Esophagus muscularis mucosa (tissue), 3 donors: Measurements from ENCODE around the gene LRRC61.
"Not testable (repeated sequence)": the region's sequence is repeated elsewhere in the genome, so short reads cannot be mapped to it uniquely, and the experiment has no call there.

Experiments
- POLR2A ChIP-seq: fragments of 450-650 bp; IDR thresholded peaks from one replicate; pipeline ENCODE4 v1.6.1; 2017; ENCODE audit warnings: antibody characterized with exemption, moderate library complexity, mild to moderate bottlenecking, low read depth
- POLR2AphosphoS5 ChIP-seq, 2 donors: sonication (generic); formaldehyde crosslinking; IDR thresholded peaks; one replicate each; pipeline ENCODE4 v1.6.1; 2017; ENCODE audit warnings: antibody characterized with exemption in 2 of 2
- TF ChIP-seq, protein P1 (sequence below), 3 experiments: fragments of 200-600 bp in 2 of 3; fragments of 450-650 bp in 1 of 3; sonication (generic) in 2 of 3; IDR thresholded peaks; one replicate each; pipeline ENCODE4 v1.5.1; 2017 to 2019; ENCODE audit warnings: antibody characterized with exemption in 3 of 3, mild to moderate bottlenecking in 2 of 3, moderate library complexity in 1 of 3

DNA sequence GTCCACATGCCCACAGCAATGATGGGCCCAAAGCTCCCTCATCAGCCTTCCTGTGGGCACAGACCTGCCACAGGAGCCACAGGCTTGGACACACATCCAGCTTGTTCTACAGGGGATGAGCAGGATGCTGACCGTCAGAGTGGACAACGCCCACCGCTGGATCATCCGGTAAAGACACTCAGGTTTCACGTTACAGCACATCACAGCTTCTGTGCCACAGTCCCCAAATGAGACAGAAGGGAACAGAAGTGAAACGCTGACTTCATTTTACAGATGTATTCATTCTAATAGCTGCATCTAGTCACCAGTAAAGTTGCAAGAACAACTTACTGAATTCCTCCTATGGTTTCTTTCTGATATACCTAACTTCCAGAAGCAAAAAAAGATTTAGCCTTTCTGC lies 32.8 kb upstream of the LRRC61 start:
- not testable (repeated sequence) for TF ChIP-seq POLR2A; POLR2AphosphoS5 (IDR thresholded peaks at IDR 0.05)
- TF ChIP-seq, protein P1, sequence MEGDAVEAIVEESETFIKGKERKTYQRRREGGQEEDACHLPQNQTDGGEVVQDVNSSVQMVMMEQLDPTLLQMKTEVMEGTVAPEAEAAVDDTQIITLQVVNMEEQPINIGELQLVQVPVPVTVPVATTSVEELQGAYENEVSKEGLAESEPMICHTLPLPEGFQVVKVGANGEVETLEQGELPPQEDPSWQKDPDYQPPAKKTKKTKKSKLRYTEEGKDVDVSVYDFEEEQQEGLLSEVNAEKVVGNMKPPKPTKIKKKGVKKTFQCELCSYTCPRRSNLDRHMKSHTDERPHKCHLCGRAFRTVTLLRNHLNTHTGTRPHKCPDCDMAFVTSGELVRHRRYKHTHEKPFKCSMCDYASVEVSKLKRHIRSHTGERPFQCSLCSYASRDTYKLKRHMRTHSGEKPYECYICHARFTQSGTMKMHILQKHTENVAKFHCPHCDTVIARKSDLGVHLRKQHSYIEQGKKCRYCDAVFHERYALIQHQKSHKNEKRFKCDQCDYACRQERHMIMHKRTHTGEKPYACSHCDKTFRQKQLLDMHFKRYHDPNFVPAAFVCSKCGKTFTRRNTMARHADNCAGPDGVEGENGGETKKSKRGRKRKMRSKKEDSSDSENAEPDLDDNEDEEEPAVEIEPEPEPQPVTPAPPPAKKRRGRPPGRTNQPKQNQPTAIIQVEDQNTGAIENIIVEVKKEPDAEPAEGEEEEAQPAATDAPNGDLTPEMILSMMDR (IDR thresholded peaks at IDR 0.05), result not testable (repeated sequence)
